Common myeloid progenitor, CD34-positive (primary cell): Measurements from ENCODE around the gene F2RL2.
A peak's percentile ranks its signal among the peaks of the same experiment; 100 is the strongest.

Experiments
- CTCF ChIA-PET: fragments of 350-600 bp; sonication (Branson Sonifier 250); formaldehyde crosslinking; loops from one replicate; lab custom pipeline; 2021; ENCODE audit warnings: antibody characterized with exemption; lab: Charles Lee
- POLR2A ChIA-PET: fragments of 350-600 bp; sonication (Branson Sonifier 250); formaldehyde crosslinking; loops from one replicate; lab custom pipeline; 2021; ENCODE audit warnings: antibody characterized with exemption; lab: Charles Lee
- DNase-seq, 3 donors: peaks; one replicate each; pipeline versions ENCODE4 v3.0.0 to v3.0.0-alpha.2; 2013
- H3K27ac ChIP-seq, 2 experiments: 1 replicate in 1 of 2; 2 replicates in 1 of 2; pipeline ENCODE4 v1.7.0; 2013; ENCODE audit warnings: inconsistent platforms in 2 of 2, low read length in 2 of 2, mild to moderate bottlenecking in 2 of 2, low read depth in 1 of 2, moderate library complexity in 1 of 2; ENCODE audit not compliant: severe bottlenecking in 2 of 2, insufficient read depth in 1 of 2, poor library complexity in 1 of 2
- H3K27me3 ChIP-seq, 5 experiments: replicated peaks in 2 of 5; 1 replicate in 3 of 5; 2 replicates in 2 of 5; pipeline versions ENCODE4 v1.6.1 to v1.7.0; 2013; ENCODE audit warnings: low read length in 4 of 5, mild to moderate bottlenecking in 2 of 5, moderate library complexity in 2 of 5, inconsistent platforms in 1 of 5; ENCODE audit not compliant: insufficient read depth in 5 of 5, control insufficient read depth in 4 of 5
- H3K36me3 ChIP-seq, 4 experiments: 1 replicate in 2 of 4; 2 replicates in 2 of 4; pipeline versions ENCODE4 v1.6.1 to v1.7.0; 2013; ENCODE audit warnings: low read length in 3 of 4, control low read depth in 1 of 4, mild to moderate bottlenecking in 1 of 4; ENCODE audit not compliant: control insufficient read depth in 4 of 4, insufficient read depth in 4 of 4
- H3K4me1 ChIP-seq, 4 experiments: 1 replicate in 3 of 4; 2 replicates in 1 of 4; pipeline versions ENCODE4 v1.6.1 to v1.7.1; 2013; ENCODE audit warnings: low read length in 3 of 4, mild to moderate bottlenecking in 3 of 4, control low read depth in 1 of 4, inconsistent platforms in 1 of 4, moderate library complexity in 1 of 4; ENCODE audit not compliant: control insufficient read depth in 4 of 4, insufficient read depth in 4 of 4; ENCODE audit errors: control extremely low read depth in 1 of 4
- H3K4me3 ChIP-seq, 7 experiments: 1 replicate in 4 of 7; 2 replicates in 3 of 7; pipeline versions ENCODE4 v1.5.1 to v1.7.0; 2013; ENCODE audit warnings: mild to moderate bottlenecking in 7 of 7, low read length in 6 of 7, moderate library complexity in 6 of 7, inconsistent platforms in 2 of 7, low read depth in 2 of 7, control low read depth in 1 of 7; ENCODE audit not compliant: insufficient read depth in 4 of 7, control insufficient read depth in 1 of 7; ENCODE audit errors: extremely low read depth in 1 of 7
- H3K9me3 ChIP-seq, 5 experiments: 1 replicate in 4 of 5; 2 replicates in 1 of 5; pipeline versions ENCODE4 v1.6.1 to v1.7.1; 2013; ENCODE audit warnings: low read length in 4 of 5, mild to moderate bottlenecking in 2 of 5, inconsistent platforms in 1 of 5, low read depth in 1 of 5, moderate library complexity in 1 of 5; ENCODE audit not compliant: control insufficient read depth in 4 of 5, insufficient read depth in 2 of 5; ENCODE audit errors: control extremely low read depth in 1 of 5
- WGBS: methylation state at CpG from one replicate; pipeline ENCODE4 v1.1.5; 2013; ENCODE audit not compliant: insufficient coverage; 5-methylcytosine and 5-hydroxymethylcytosine counted together

The F2RL2 gene

DNA sequence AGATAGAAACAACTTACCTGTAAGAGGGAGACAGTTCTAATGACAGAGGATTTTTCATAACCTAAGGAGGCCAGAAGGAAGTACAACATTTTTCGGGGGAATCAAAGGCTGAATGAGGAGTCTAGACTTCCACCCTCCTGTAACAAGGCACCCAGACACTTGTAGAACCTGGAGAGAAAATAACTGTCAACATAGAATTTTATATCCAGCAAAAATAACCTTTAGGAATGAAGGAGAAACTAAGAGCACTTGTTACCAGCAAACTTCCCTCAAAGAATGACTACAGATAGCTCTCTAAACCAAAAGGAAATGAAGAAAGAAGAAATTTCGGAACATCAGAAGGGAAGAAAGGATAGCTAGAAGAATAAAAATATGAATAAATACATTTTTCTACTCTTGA is 25.9 kb upstream of the F2RL2 start:
- H3K9me3 ChIP-seq: peaks cover 6 to 25% (median 19%) of the 10 kb centered on the region in 5 experiments
- peaks cover 27 to 80% (median 57%) of the 10 kb centered on the region in 4 experiments for H3K36me3 ChIP-seq
- ChIA-PET CTCF (interaction anchor here (1.1 to 2.0 kb wide), 2 partner anchors 9 to 45 kb away, joined by 3 to 9 read pairs; no protein-coding TSS in a partner anchor), POLR2A (no interaction called here)
- no peaks in the 10 kb centered on the region for H3K27me3 ChIP-seq
- H3K4me1 ChIP-seq: peaks cover 0 to 2% (median 0%) of the 10 kb centered on the region in 4 experiments
- no peak overlapping the region for H3K27ac ChIP-seq
- WGBS: 83% methylated on average over 1 of the region's 2 CpGs
- no peak overlapping the region for H3K4me3 ChIP-seq
- DNase-seq: no peak

DNA sequence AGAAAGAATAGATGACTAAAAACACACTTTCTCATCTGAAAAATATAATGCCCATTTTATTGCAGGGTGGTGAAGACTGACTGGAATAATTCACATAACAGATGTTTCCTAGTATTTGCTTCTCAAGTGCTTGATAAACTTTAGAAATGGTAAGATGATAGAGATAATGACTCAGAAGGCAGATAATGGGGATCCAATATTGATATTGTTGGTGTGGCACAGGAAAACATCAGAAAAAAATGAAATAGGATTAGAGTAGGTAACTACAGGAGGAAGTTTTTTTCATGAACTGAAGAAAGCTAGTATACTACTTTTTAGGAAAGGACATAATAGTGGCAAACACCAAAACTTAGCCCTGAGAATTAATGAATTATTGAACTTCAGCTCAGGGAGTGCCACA is 20.2 kb upstream of the F2RL2 start:
- Histone ChIP-seq H3K36me3 (peaks cover 24 to 74% (median 53%) of the 10 kb centered on the region in 4 experiments), H3K27ac (no peak overlapping the region), H3K4me3 (no peak overlapping the region), H3K9me3 (peaks cover 0 to 9% (median 7%) of the 10 kb centered on the region in 5 experiments), H3K27me3 (no peaks in the 10 kb centered on the region), H3K4me1 (peaks cover 2 to 6% (median 2%) of the 10 kb centered on the region in 4 experiments)
- ChIA-PET CTCF (interaction anchor here (0.9 to 5.9 kb wide), 8 partner anchors 13 to 139 kb away, joined by 3 to 48 read pairs (median 4); no protein-coding TSS in a partner anchor), POLR2A (no interaction called here)
- DNase-seq: no peak

DNA sequence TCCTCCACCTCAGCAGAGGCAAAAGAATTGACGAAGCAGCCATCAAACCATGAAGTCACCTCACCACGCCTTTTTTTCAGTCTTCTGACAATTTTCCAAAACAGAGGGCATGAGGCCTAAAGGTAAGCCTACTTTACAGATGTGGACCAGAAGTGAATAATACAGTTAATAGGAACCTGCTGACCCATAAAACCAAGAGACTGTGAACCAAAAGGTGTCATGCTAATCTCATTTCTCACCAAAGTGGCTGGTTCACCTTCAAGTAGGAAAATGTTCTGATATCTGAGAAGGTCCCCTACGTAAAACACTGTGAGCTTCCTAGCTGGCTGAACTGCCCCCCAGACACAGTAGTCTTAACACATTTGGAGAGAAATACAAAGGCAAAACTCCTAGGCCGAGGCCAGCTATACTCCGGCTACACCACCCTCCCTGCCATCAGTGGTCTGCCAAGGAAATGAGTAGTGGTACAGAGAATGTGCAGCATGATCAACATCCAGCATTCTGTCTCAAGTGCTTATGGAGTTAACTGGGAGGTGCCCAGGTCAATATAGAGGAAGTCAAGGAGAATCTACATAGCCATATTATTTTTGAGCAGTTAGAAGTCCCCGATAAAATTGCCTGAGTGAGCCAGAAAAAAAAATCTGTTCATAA is 19.3 kb upstream of the F2RL2 start:
- peaks cover 0 to 1% (median 0%) of the 10 kb centered on the region in 5 experiments for H3K9me3 ChIP-seq
- H3K36me3 ChIP-seq: peaks cover 25 to 73% (median 49%) of the 10 kb centered on the region in 4 experiments
- no peaks in the 10 kb centered on the region for H3K27me3 ChIP-seq
- ChIA-PET POLR2A (no interaction called here), CTCF (interaction anchor here (0.6 to 5.9 kb wide), 10 partner anchors 8 to 140 kb away, joined by 3 to 48 read pairs (median 4); partner anchors contain the start of gene F2RL2)
- WGBS: 100% methylated on average over 1 of the region's 6 CpGs
- no peak for DNase-seq
- peaks cover 2 to 11% (median 7%) of the 10 kb centered on the region in 4 experiments for H3K4me1 ChIP-seq
- peak overlapping the region in 1 of 2 experiments; percentile 31 for H3K27ac ChIP-seq
- no peak overlapping the region for H3K4me3 ChIP-seq

DNA sequence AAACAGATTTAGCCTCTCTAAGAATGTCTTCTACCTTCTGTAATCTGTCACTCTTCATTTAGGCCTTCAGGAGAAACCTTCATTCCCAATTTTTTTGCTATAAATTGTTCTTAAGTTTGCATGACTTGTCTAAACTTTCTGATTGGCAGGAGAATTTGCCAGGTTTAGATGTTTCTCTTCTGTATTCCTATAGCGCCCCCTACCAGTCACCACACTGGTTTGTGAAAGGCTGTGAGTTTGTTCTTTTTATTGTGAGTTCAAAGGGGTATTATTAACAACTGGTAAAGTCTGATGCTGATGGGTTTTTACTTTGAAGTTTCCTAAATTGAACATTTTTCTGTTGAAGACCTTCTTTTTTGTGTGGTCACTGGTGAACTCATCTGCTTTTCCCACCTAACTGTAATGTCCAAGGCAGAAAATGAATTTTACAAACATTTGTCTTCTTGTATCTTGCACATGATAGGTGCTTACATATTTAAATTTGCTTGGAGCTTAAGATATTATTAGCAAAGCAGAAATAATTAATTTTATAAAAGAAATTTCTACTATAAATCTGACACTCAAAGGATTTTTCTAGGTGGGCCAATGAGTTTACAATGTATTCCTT is 18.4 kb upstream of the F2RL2 start:
- no peaks in the 10 kb centered on the region for H3K27me3 ChIP-seq
- ChIA-PET CTCF (interaction anchor here (0.6 to 5.9 kb wide), 14 partner anchors 9 to 139 kb away, joined by 3 to 48 read pairs (median 6); partner anchors contain the start of gene F2RL2), POLR2A (no interaction called here)
- H3K4me3 ChIP-seq: no peak overlapping the region
- peak; percentile 82 to 92 (median 87) for DNase-seq
- H3K4me1 ChIP-seq: peaks cover 2 to 11% (median 7%) of the 10 kb centered on the region in 4 experiments
- H3K36me3 ChIP-seq: peaks cover 32 to 74% (median 50%) of the 10 kb centered on the region in 4 experiments
- H3K27ac ChIP-seq: no peak overlapping the region
- no CpG with 5 or more reads among the region's 1 CpG for WGBS
- no peaks in the 10 kb centered on the region for H3K9me3 ChIP-seq

DNA sequence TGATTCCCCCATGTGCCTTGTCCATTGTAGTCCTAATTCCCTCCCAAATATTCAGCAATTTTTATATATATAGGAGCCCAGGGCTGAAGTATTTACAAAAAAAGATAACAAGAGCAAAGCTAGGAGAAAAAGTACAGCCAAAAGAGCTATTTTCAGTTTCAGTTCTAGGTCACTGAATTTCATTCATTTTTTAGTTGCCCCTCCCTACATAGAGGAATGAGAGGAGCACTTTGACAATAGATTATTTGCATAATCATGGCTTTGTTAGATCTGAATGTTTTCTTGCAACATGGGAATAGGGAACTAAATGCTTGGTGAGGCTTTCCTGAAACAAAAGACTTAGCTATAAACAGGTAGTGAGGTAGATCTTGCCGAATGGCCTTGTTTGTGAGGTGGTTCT is 15.3 kb upstream of the F2RL2 start:
- H3K9me3 ChIP-seq: no peaks in the 10 kb centered on the region
- H3K27ac ChIP-seq: peak overlapping the region in 1 of 2 experiments; percentile 62
- peaks cover 33 to 74% (median 56%) of the 10 kb centered on the region in 4 experiments for H3K36me3 ChIP-seq
- ChIA-PET CTCF (interaction anchor here (0.8 to 5.2 kb wide), 8 partner anchors 8 to 38 kb away, joined by 3 to 24 read pairs (median 4); no protein-coding TSS in a partner anchor), POLR2A (interaction anchor here (0.6 kb wide), 1 partner anchor 15 kb away, joined by 4 read pairs; the partner anchor contains the start of gene F2RL2)
- DNase-seq: peak in 2 of 3 donors; percentile 44 to 45
- H3K4me1 ChIP-seq: peaks cover 2 to 14% (median 7%) of the 10 kb centered on the region in 4 experiments
- peak overlapping the region in 2 of 7 experiments; percentile 21 to 51 for H3K4me3 ChIP-seq
- no peaks in the 10 kb centered on the region for H3K27me3 ChIP-seq
- 40% methylated on average over 1 of the region's 1 CpG for WGBS

DNA sequence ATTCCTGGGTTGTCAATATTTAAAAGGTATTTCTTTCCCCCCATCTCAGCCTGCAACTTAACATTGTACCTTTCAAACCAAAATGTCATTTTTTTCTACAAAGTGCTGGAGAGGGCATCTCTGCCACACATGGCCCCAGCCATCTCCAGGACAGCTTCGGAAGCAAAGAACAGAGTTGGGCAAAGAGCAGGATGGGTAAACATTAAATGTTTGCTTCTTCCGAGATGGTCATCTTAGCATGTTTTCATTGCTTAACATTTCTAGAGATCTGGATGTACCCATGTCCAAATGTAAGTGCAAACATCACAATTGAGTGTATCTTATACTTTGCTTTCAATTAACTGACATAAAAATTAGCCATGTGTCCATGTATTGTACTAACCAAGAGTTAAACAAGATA is 14.3 kb upstream of the F2RL2 start:
- H3K9me3 ChIP-seq: no peaks in the 10 kb centered on the region
- WGBS: 94% methylated on average over 2 of the region's 2 CpGs
- no peak overlapping the region for H3K4me3 ChIP-seq
- H3K4me1 ChIP-seq: peaks cover 2 to 14% (median 7%) of the 10 kb centered on the region in 4 experiments
- CTCF ChIA-PET: interaction anchor here (1.1 to 5.2 kb wide), 5 partner anchors 11 to 38 kb away, joined by 3 to 24 read pairs (median 10); no protein-coding TSS in a partner anchor
- H3K27me3 ChIP-seq: no peaks in the 10 kb centered on the region
- peaks cover 33 to 73% (median 56%) of the 10 kb centered on the region in 4 experiments for H3K36me3 ChIP-seq
- DNase-seq: no peak
- POLR2A ChIA-PET: no interaction called here
- no peak overlapping the region for H3K27ac ChIP-seq
